HEK293 (cell line): ENCODE results near the gene FSTL4.

Experiments
- CTCF ChIA-PET: fragments of 350-600 bp; formaldehyde crosslinking; extraction: SDS; loops from one replicate; lab custom pipeline; 2021; ENCODE audit warnings: antibody characterized with exemption; lab: Yijun Ruan, JAX
- POLR2A ChIA-PET: fragments of 300-600 bp; formaldehyde crosslinking; extraction: SDS; loops from one replicate; lab custom pipeline; 2020; ENCODE audit warnings: antibody characterized with exemption, inconsistent platforms; lab: Yijun Ruan, JAX
- H3K27ac ChIP-seq: fragments of 200-500 bp; sonication (Bioruptor generic); 2 replicates; pipeline ENCODE4 v1.5.1; 2014; ENCODE audit warnings: low read depth, low read length, control low read depth, inconsistent platforms; ENCODE audit errors: extremely low read depth
- H3K36me3 ChIP-seq, 2 experiments: fragments of 200-500 bp in 1 of 2; sonication (Bioruptor generic) in 1 of 2; 1 replicate in 1 of 2; 2 replicates in 1 of 2; pipeline ENCODE4 v1.5.1; 2014 to 2017; ENCODE audit warnings: inconsistent platforms in 2 of 2, low read length in 2 of 2; ENCODE audit not compliant: control insufficient read depth in 2 of 2, insufficient read depth in 1 of 2
- H3K4me1 ChIP-seq: fragments of 200-500 bp; sonication (Bioruptor generic); 2 replicates; pipeline ENCODE4 v1.5.1; 2014; ENCODE audit warnings: mild to moderate bottlenecking, low read length, inconsistent platforms; ENCODE audit not compliant: control insufficient read depth, insufficient read depth
- H3K4me3 ChIP-seq: 2 replicates; pipeline ENCODE4 v1.5.1; 2011; ENCODE audit warnings: low read depth, mild to moderate bottlenecking, control low read depth, low read length, moderate library complexity
- H3K9me3 ChIP-seq: fragments of 200-500 bp; sonication (Bioruptor generic); 2 replicates; pipeline ENCODE4 v1.5.1; 2014; ENCODE audit warnings: low read depth, low read length, inconsistent platforms; ENCODE audit not compliant: control insufficient read depth, insufficient read depth
- BCL6B ChIP-seq: fragments of 450-650 bp; formaldehyde crosslinking; IDR thresholded peaks from 2 replicates; pipeline ENCODE4 v1.5.1; 2017; ENCODE audit warnings: missing biosample characterization, missing genetic modification characterization
- GLIS2 ChIP-seq: fragments of 450-650 bp; formaldehyde crosslinking; IDR thresholded peaks from 2 replicates; pipeline ENCODE4 v1.5.1; 2016; ENCODE audit warnings: missing biosample characterization, missing genetic modification characterization
- MEIS1 ChIP-seq: sonication (generic); formaldehyde crosslinking; IDR thresholded peaks from 2 replicates; pipeline ENCODE4 v1.8.1; 2022; ENCODE audit warnings: missing genetic modification reagents, mild to moderate bottlenecking, borderline replicate concordance
- MZF1 ChIP-seq: fragments of 450-650 bp; formaldehyde crosslinking; IDR thresholded peaks from 2 replicates; pipeline ENCODE4 v1.5.1; 2017; ENCODE audit warnings: missing biosample characterization, missing genetic modification characterization, borderline replicate concordance
- OSR2 ChIP-seq: fragments of 450-650 bp; formaldehyde crosslinking; IDR thresholded peaks from 2 replicates; pipeline ENCODE4 v1.5.1; 2016; ENCODE audit warnings: missing biosample characterization, missing genetic modification characterization
- REPIN1 ChIP-seq: fragments of 450-650 bp; formaldehyde crosslinking; IDR thresholded peaks from 2 replicates; pipeline ENCODE4 v1.5.1; 2017; ENCODE audit warnings: missing biosample characterization, missing genetic modification characterization, low read depth
- SP2 ChIP-seq: fragments of 450-650 bp; formaldehyde crosslinking; IDR thresholded peaks from 2 replicates; pipeline ENCODE4 v1.5.1; 2016; ENCODE audit warnings: missing biosample characterization, missing genetic modification characterization
- ZBTB11 ChIP-seq: fragments of 450-650 bp; formaldehyde crosslinking; conservative IDR thresholded peaks from 2 replicates; pipeline ENCODE4 v1.5.1; 2016; ENCODE audit warnings: low read depth, missing biosample characterization, missing genetic modification characterization
- ZEB2 ChIP-seq: fragments of 450-650 bp; formaldehyde crosslinking; IDR thresholded peaks from 2 replicates; pipeline ENCODE4 v1.5.1; 2016; ENCODE audit warnings: missing biosample characterization, missing genetic modification characterization
- ZIC2 ChIP-seq: fragments of 450-650 bp; formaldehyde crosslinking; IDR thresholded peaks from 2 replicates; pipeline ENCODE4 v1.5.1; 2016; ENCODE audit warnings: missing biosample characterization, missing genetic modification characterization
- ZNF354C ChIP-seq: fragments of 450-650 bp; formaldehyde crosslinking; IDR thresholded peaks from 2 replicates; pipeline ENCODE4 v1.5.1; 2016; ENCODE audit warnings: missing biosample characterization, missing genetic modification characterization, low read depth, borderline replicate concordance
- ZNF362 ChIP-seq: fragments of 450-650 bp; formaldehyde crosslinking; IDR thresholded peaks from 2 replicates; pipeline ENCODE4 v1.5.1; 2016; ENCODE audit warnings: missing biosample characterization, missing genetic modification characterization
- ZNF416 ChIP-seq: fragments of 450-650 bp; formaldehyde crosslinking; IDR thresholded peaks from 2 replicates; pipeline ENCODE4 v1.5.1; 2016; ENCODE audit warnings: missing biosample characterization, missing genetic modification characterization
- ZNF449 ChIP-seq: fragments of 450-650 bp; formaldehyde crosslinking; IDR thresholded peaks from 2 replicates; pipeline ENCODE4 v1.5.1; 2017; ENCODE audit warnings: missing biosample characterization, mild to moderate bottlenecking, missing genetic modification characterization, moderate library complexity
- ZNF473 ChIP-seq: fragments of 450-650 bp; formaldehyde crosslinking; IDR thresholded peaks from 2 replicates; pipeline ENCODE4 v1.5.1; 2017; ENCODE audit warnings: missing biosample characterization, missing genetic modification characterization
- ZNF510 ChIP-seq: fragments of 450-650 bp; formaldehyde crosslinking; IDR thresholded peaks from 2 replicates; pipeline ENCODE4 v1.5.1; 2018; ENCODE audit warnings: mild to moderate bottlenecking, missing genetic modification characterization, missing biosample characterization; ENCODE audit not compliant: insufficient replicate concordance
- ZNF585B ChIP-seq: fragments of 450-650 bp; formaldehyde crosslinking; IDR thresholded peaks from 2 replicates; pipeline ENCODE4 v1.5.1; 2016; ENCODE audit warnings: missing biosample characterization, missing genetic modification characterization
- ZNF664 ChIP-seq: fragments of 450-650 bp; formaldehyde crosslinking; IDR thresholded peaks from 2 replicates; pipeline ENCODE4 v1.5.1; 2016; ENCODE audit warnings: missing biosample characterization, missing genetic modification characterization
- ZNF76 ChIP-seq: fragments of 450-650 bp; formaldehyde crosslinking; IDR thresholded peaks from 2 replicates; pipeline ENCODE4; 2016; ENCODE audit warnings: low read depth, missing biosample characterization, missing genetic modification characterization, borderline replicate concordance
- ZNF792 ChIP-seq: fragments of 450-650 bp; formaldehyde crosslinking; IDR thresholded peaks from 2 replicates; pipeline ENCODE4 v1.5.1; 2016; ENCODE audit warnings: missing biosample characterization, missing genetic modification characterization
- ZNF830 ChIP-seq: fragments of 450-650 bp; IDR thresholded peaks from 2 replicates; pipeline ENCODE4 v1.5.0; 2018; ENCODE audit warnings: missing biosample characterization, missing genetic modification characterization, low read depth, mild to moderate bottlenecking, moderate library complexity
- TF ChIP-seq, protein P1 (sequence below): fragments of 450-650 bp; formaldehyde crosslinking; IDR thresholded peaks from 2 replicates; pipeline ENCODE4 v1.5.1; 2016; ENCODE audit warnings: missing biosample characterization, missing genetic modification characterization
- TF ChIP-seq, protein P2 (sequence below): fragments of 450-650 bp; formaldehyde crosslinking; optimal IDR thresholded peaks from 2 replicates; pipeline ENCODE3; 2016; ENCODE audit warnings: missing biosample characterization, mild to moderate bottlenecking, missing genetic modification characterization

Gene FSTL4

GRCh38 chr5:133250527-133250926 is 361.8 kb downstream of the FSTL4 start:
- ChIA-PET POLR2A (no interaction called here), CTCF (interaction anchor here (0.9 to 1.1 kb wide), 2 partner anchors 10 to 58 kb away, joined by 3 to 4 read pairs; no protein-coding TSS in a partner anchor)
- peaks cover 11% of the 10 kb centered on the region for H3K4me1 ChIP-seq
- no peaks in the 10 kb centered on the region for H3K36me3 ChIP-seq
- TF ChIP-seq ZNF416 (tag by site-specific recombination) (no peak), ZNF792 (tag by site-specific recombination) (no peak), ZNF585B (tag by site-specific recombination) (no peak), ZBTB11 (tag by site-specific recombination) (no peak), ZNF473 (no peak), OSR2 (tag by site-specific recombination) (no peak), ZNF510 (tag by site-specific recombination) (no peak), ZNF830 (tag by site-specific recombination) (no peak), ZNF362 (tag by site-specific recombination) (no peak)
- TF ChIP-seq, protein P1, sequence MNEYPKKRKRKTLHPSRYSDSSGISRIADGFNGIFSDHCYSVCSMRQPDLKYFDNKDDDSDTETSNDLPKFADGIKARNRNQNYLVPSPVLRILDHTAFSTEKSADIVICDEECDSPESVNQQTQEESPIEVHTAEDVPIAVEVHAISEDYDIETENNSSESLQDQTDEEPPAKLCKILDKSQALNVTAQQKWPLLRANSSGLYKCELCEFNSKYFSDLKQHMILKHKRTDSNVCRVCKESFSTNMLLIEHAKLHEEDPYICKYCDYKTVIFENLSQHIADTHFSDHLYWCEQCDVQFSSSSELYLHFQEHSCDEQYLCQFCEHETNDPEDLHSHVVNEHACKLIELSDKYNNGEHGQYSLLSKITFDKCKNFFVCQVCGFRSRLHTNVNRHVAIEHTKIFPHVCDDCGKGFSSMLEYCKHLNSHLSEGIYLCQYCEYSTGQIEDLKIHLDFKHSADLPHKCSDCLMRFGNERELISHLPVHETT = no peak
- TF ChIP-seq, all 188 proteins: peak for 0
- H3K4me3 ChIP-seq = no peak overlapping the region
- no peaks in the 10 kb centered on the region for H3K9me3 ChIP-seq
- H3K27ac ChIP-seq = no peak overlapping the region

- POLR2A ChIA-PET = interaction anchor here (0.6 kb wide), 2 partner anchors 59 to 703 kb away, joined by 4 to 5 read pairs; no protein-coding TSS in a partner anchor
- Histone ChIP-seq H3K36me3 (no peaks in the 10 kb centered on the region), H3K4me3 (no peak overlapping the region), H3K9me3 (no peaks in the 10 kb centered on the region)
- TF ChIP-seq ZNF664 (tag by site-specific recombination) (no peak), SP2 (no peak), BCL6B (no peak), ZIC2 (tag by site-specific recombination) (no peak), MEIS1 (CRISPR knock-in tag) (no peak), ZNF354C (tag by site-specific recombination) (no peak), REPIN1 (tag by site-specific recombination) (no peak), ZNF449 (no peak), MZF1 (tag by site-specific recombination) (no peak), ZNF416 (tag by site-specific recombination) (no peak), ZNF76 (tag by site-specific recombination) (no peak), ZEB2 (tag by site-specific recombination) (no peak), GLIS2 (no peak)
- TF ChIP-seq, protein P2, sequence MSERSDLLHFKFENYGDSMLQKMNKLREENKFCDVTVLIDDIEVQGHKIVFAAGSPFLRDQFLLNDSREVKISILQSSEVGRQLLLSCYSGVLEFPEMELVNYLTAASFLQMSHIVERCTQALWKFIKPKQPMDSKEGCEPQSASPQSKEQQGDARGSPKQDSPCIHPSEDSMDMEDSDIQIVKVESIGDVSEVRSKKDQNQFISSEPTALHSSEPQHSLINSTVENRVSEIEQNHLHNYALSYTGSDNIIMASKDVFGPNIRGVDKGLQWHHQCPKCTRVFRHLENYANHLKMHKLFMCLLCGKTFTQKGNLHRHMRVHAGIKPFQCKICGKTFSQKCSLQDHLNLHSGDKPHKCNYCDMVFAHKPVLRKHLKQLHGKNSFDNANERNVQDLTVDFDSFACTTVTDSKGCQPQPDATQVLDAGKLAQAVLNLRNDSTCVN (tag by site-specific recombination) = no peak
- TF ChIP-seq, all 188 proteins: peak for 0
- CTCF ChIA-PET = interaction anchor here (0.5 to 1.1 kb wide), 4 partner anchors 11 to 372 kb away, joined by 3 to 6 read pairs (median 4); no protein-coding TSS in a partner anchor
- peaks cover 16% of the 10 kb centered on the region for H3K4me1 ChIP-seq
- no peak overlapping the region for H3K27ac ChIP-seq
These were observed 362.7 kb downstream of the FSTL4 start for GRCh38 chr5:133249593-133249992.
